OCI-LY1 (cell line): ENCODE results near the gene BRICD5.

Experiments used
- H2AFZ ChIP-seq: fragments of 200-600 bp; sonication (generic), shearing (Covaris generic); 2 replicates; pipeline ENCODE4 v1.6.0; 2014; ENCODE audit warnings: antibody characterized with exemption, mild to moderate bottlenecking, low read length
- H3F3A ChIP-seq: fragments of 200-600 bp; sonication (generic), shearing (Covaris generic); 2 replicates; pipeline ENCODE4 v1.6.0; 2014; ENCODE audit warnings: mild to moderate bottlenecking, antibody characterized with exemption, low read length, moderate library complexity; ENCODE audit not compliant: insufficient read depth
- H3K27ac ChIP-seq: fragments of 200-600 bp; sonication (generic); 2 replicates; pipeline ENCODE4 v1.5.1; 2014; ENCODE audit warnings: low read length, mixed run types, mild to moderate bottlenecking, low read depth; ENCODE audit not compliant: poor library complexity, severe bottlenecking
- H3K27me3 ChIP-seq: fragments of 200-600 bp; sonication (generic); 2 replicates; pipeline ENCODE4 v1.6.0; 2014; ENCODE audit warnings: antibody characterized with exemption, mild to moderate bottlenecking, low read length, moderate library complexity; ENCODE audit not compliant: insufficient read depth
- H3K36me3 ChIP-seq: fragments of 200-600 bp; sonication (generic); 2 replicates; pipeline ENCODE4 v1.6.1; 2014; ENCODE audit warnings: mild to moderate bottlenecking, antibody characterized with exemption, low read length, moderate library complexity, mixed read lengths; ENCODE audit not compliant: insufficient read depth
- H3K4me1 ChIP-seq: fragments of 200-600 bp; sonication (generic); 2 replicates; pipeline ENCODE4 v1.5.1; 2014; ENCODE audit warnings: mild to moderate bottlenecking, low read length, moderate library complexity; ENCODE audit not compliant: insufficient read depth, severe bottlenecking
- H3K4me2 ChIP-seq: fragments of 200-600 bp; sonication (generic), shearing (Covaris generic); 2 replicates; pipeline ENCODE4 v1.6.1; 2014; ENCODE audit warnings: low read length
- H3K4me3 ChIP-seq: fragments of 200-600 bp; sonication (generic); 2 replicates; pipeline ENCODE4 v1.5.1; 2014; ENCODE audit warnings: low read length, low read depth, mild to moderate bottlenecking, mixed read lengths; ENCODE audit not compliant: poor library complexity, severe bottlenecking
- H3K79me2 ChIP-seq: fragments of 200-600 bp; shearing (Covaris generic); 2 replicates; pipeline ENCODE4 v1.6.1; 2016; ENCODE audit warnings: mixed run types, low read length, mixed read lengths; ENCODE audit not compliant: insufficient read depth
- H3K9ac ChIP-seq: fragments of 200-600 bp; sonication (generic), shearing (Covaris generic); 2 replicates; pipeline ENCODE4 v1.6.1; 2014; ENCODE audit warnings: mild to moderate bottlenecking, low read length, mixed read lengths
- H3K9me2 ChIP-seq: fragments of 200-600 bp; sonication (generic), shearing (Covaris generic); 2 replicates; pipeline ENCODE4 v1.6.1; 2014; ENCODE audit warnings: low read depth, mild to moderate bottlenecking, low read length, mixed read lengths
- H3K9me3 ChIP-seq: fragments of 200-600 bp; shearing (Covaris generic); 2 replicates; pipeline ENCODE4 v1.6.1; 2014; ENCODE audit warnings: low read length, mixed read lengths
- H4K20me1 ChIP-seq: fragments of 200-600 bp; sonication (generic), shearing (Covaris generic); 2 replicates; pipeline ENCODE4 v1.6.0; 2016; ENCODE audit warnings: mild to moderate bottlenecking, low read length; ENCODE audit not compliant: insufficient read depth
- CTCF ChIP-seq: fragments of 200-600 bp; sonication (generic), shearing (Covaris generic); IDR thresholded peaks from 2 replicates; pipeline ENCODE4 v1.5.1; 2017; ENCODE audit warnings: mild to moderate bottlenecking, antibody characterized with exemption, low read length, moderate library complexity, mixed read lengths
- EZH2 ChIP-seq: fragments of 200-600 bp; sonication (generic), shearing (Covaris generic); IDR thresholded peaks from 2 replicates; pipeline ENCODE4 v1.8.0; 2017; ENCODE audit warnings: borderline replicate concordance, mixed run types, mild to moderate bottlenecking, antibody characterized with exemption, low read length, moderate library complexity, mixed read lengths

BRICD5 gene

GRCh38 chr16:2173366-2173765, 37.3 kb downstream of the BRICD5 start:
- peaks cover 46% of the 10 kb centered on the region for H3K36me3 ChIP-seq
- no peaks in the 10 kb centered on the region for H3K9me3 ChIP-seq
- no peak overlapping the region for H2AFZ ChIP-seq
- H3K4me2 ChIP-seq: no peak overlapping the region
- no peaks in the 10 kb centered on the region for H3K79me2 ChIP-seq
- H3K4me3 ChIP-seq: no peak overlapping the region
- H3K27ac ChIP-seq: no peak overlapping the region
- H3F3A ChIP-seq: no peaks in the 10 kb centered on the region
- H3K9ac ChIP-seq: no peak overlapping the region
- H3K9me2 ChIP-seq: no peaks in the 10 kb centered on the region
- TF ChIP-seq CTCF (no peak), EZH2 (no peak)
- no peaks in the 10 kb centered on the region for H3K4me1 ChIP-seq
- no peaks in the 10 kb centered on the region for H4K20me1 ChIP-seq
- H3K27me3 ChIP-seq: no peaks in the 10 kb centered on the region

- TF ChIP-seq CTCF (no peak), EZH2 (no peak)
- no peaks in the 10 kb centered on the region for H3F3A ChIP-seq
- H3K36me3 ChIP-seq: peaks cover 46% of the 10 kb centered on the region
- H3K27me3 ChIP-seq: no peaks in the 10 kb centered on the region
- no peaks in the 10 kb centered on the region for H3K9me3 ChIP-seq
- no peak overlapping the region for H2AFZ ChIP-seq
- no peak overlapping the region for H3K4me3 ChIP-seq
- H3K9me2 ChIP-seq: no peaks in the 10 kb centered on the region
- no peaks in the 10 kb centered on the region for H4K20me1 ChIP-seq
- no peak overlapping the region for H3K9ac ChIP-seq
- H3K4me2 ChIP-seq: no peak overlapping the region
- no peaks in the 10 kb centered on the region for H3K79me2 ChIP-seq
- H3K27ac ChIP-seq: no peak overlapping the region
- no peaks in the 10 kb centered on the region for H3K4me1 ChIP-seq
Measured at GRCh38 chr16:2172688-2173335, 37.9 kb downstream of the BRICD5 start.

- Histone ChIP-seq H3F3A (no peaks in the 10 kb centered on the region), H3K4me1 (no peaks in the 10 kb centered on the region), H3K27ac (no peak overlapping the region), H3K79me2 (no peaks in the 10 kb centered on the region), H3K4me2 (no peak overlapping the region), H4K20me1 (no peaks in the 10 kb centered on the region), H3K9ac (no peak overlapping the region), H3K9me2 (no peaks in the 10 kb centered on the region), H3K9me3 (no peaks in the 10 kb centered on the region), H3K27me3 (no peaks in the 10 kb centered on the region), H3K4me3 (no peak overlapping the region), H3K36me3 (peaks cover 52% of the 10 kb centered on the region), H2AFZ (no peak overlapping the region)
- TF ChIP-seq EZH2 (no peak), CTCF (no peak)
Measured at GRCh38 chr16:2171601-2172178, 39.0 kb downstream of the BRICD5 start.
